DOHH2 (cell line): ENCODE measurements around the gene TM7SF3.

Source experiments
- EZH2phosphoT487 ChIP-seq: fragments of 200-600 bp; sonication (generic); IDR thresholded peaks from 2 replicates; pipeline ENCODE4 v1.6.1; 2017; ENCODE audit warnings: borderline replicate concordance, mild to moderate bottlenecking, antibody characterized with exemption, low read length, moderate library complexity, mixed read lengths
- TF ChIP-seq, protein P1 (sequence below): fragments of 200-600 bp; sonication (generic); IDR thresholded peaks from one replicate; pipeline ENCODE4 v1.5.1; 2014; ENCODE audit warnings: antibody characterized with exemption, mild to moderate bottlenecking, low read depth, low read length; ENCODE audit not compliant: poor library complexity, severe bottlenecking

DNA sequence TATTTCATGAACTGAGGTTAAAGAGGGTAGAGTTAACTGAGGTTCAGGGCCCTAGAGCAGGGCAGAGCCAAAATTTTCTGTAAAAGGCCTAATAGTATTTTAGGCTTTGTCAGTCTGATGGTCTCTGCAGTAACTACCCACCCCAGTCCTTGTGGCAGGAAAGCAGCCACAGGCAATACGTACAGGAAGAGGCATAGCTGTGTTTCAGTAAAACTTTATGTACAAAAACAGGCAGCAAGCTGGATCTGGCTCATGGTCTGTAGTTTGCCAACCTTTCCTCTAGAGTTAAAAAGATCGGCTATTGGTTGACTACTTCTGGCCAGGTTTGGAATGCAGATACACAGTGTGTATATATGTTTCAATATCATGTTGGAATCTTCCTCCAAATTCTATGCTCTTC is 17.2 kb downstream of the TM7SF3 start:
- TF ChIP-seq, protein P1, sequence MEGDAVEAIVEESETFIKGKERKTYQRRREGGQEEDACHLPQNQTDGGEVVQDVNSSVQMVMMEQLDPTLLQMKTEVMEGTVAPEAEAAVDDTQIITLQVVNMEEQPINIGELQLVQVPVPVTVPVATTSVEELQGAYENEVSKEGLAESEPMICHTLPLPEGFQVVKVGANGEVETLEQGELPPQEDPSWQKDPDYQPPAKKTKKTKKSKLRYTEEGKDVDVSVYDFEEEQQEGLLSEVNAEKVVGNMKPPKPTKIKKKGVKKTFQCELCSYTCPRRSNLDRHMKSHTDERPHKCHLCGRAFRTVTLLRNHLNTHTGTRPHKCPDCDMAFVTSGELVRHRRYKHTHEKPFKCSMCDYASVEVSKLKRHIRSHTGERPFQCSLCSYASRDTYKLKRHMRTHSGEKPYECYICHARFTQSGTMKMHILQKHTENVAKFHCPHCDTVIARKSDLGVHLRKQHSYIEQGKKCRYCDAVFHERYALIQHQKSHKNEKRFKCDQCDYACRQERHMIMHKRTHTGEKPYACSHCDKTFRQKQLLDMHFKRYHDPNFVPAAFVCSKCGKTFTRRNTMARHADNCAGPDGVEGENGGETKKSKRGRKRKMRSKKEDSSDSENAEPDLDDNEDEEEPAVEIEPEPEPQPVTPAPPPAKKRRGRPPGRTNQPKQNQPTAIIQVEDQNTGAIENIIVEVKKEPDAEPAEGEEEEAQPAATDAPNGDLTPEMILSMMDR = no peak
- TF ChIP-seq EZH2phosphoT487 = no peak
